Transverse colon (tissue), 4 donors: ENCODE measurements around the gene GNAQ.

Experiments
- POLR2AphosphoS5 ChIP-seq, 3 donors: sonication (generic); formaldehyde crosslinking; IDR thresholded peaks; one replicate each; pipeline ENCODE4 v1.6.1; 2016; ENCODE audit warnings: antibody characterized with exemption in 3 of 3
- TF ChIP-seq, protein P1 (sequence below), 5 experiments: fragments of 200-600 bp in 3 of 5; fragments of 450-650 bp in 2 of 5; sonication (generic) in 3 of 5; IDR thresholded peaks; 1 replicate in 2 of 5; 2 replicates in 3 of 5; pipeline ENCODE4 v1.5.1; 2016 to 2017; ENCODE audit warnings: antibody characterized with exemption in 5 of 5, inconsistent platforms in 3 of 5, mild to moderate bottlenecking in 2 of 5, moderate library complexity in 1 of 5

DNA sequence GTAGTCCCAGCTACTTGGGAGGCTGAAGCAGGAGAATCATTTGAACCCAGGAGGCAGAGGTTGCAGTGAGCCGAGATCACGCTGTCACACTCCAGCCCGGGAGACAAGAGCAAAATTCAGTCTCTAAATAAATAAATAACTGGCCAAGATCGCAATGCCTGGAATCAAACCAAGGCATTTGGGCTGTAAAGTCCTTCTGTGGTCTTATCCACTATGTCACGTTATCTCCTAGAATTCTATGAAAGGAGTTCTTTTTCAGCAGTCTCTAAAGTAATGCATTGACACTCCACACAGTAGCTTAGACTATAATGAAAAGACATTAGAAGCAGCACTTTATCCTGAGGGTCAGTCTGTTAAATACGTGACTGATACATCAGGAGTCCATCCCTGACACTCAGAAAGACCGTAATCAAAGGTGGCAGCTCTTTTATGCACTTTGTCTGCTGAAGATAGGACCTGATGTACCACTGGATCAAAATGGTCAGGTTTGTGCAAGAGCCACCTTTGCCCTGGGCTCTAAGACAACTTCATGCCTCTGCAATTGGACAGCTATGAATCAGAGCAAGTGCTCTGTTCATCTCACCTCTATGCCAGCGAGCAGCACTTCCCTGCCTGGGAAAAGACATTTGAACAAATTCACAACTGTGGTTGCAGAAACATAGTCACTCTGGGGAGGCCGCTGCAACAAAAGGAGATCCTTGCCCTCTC is 351.8 kb downstream of the GNAQ start:
- TF ChIP-seq POLR2AphosphoS5 (IDR thresholded peaks at IDR 0.05): no peak
- TF ChIP-seq, protein P1, sequence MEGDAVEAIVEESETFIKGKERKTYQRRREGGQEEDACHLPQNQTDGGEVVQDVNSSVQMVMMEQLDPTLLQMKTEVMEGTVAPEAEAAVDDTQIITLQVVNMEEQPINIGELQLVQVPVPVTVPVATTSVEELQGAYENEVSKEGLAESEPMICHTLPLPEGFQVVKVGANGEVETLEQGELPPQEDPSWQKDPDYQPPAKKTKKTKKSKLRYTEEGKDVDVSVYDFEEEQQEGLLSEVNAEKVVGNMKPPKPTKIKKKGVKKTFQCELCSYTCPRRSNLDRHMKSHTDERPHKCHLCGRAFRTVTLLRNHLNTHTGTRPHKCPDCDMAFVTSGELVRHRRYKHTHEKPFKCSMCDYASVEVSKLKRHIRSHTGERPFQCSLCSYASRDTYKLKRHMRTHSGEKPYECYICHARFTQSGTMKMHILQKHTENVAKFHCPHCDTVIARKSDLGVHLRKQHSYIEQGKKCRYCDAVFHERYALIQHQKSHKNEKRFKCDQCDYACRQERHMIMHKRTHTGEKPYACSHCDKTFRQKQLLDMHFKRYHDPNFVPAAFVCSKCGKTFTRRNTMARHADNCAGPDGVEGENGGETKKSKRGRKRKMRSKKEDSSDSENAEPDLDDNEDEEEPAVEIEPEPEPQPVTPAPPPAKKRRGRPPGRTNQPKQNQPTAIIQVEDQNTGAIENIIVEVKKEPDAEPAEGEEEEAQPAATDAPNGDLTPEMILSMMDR (IDR thresholded peaks at IDR 0.05): no peak
